GM19043 (cell line): ENCODE data around the gene MTOR.
"Not testable (repeated sequence)": the region's sequence is repeated elsewhere in the genome, so short reads cannot be mapped to it uniquely, and the experiment has no call there.

Source experiments
- ATAC-seq: cut with Tn5 transposase; IDR thresholded peaks from one replicate; pipeline ENCODE4 v1.9.1; 2021; ENCODE audit warnings: low read depth; ENCODE audit not compliant: unreplicated experiment

MTOR gene

DNA sequence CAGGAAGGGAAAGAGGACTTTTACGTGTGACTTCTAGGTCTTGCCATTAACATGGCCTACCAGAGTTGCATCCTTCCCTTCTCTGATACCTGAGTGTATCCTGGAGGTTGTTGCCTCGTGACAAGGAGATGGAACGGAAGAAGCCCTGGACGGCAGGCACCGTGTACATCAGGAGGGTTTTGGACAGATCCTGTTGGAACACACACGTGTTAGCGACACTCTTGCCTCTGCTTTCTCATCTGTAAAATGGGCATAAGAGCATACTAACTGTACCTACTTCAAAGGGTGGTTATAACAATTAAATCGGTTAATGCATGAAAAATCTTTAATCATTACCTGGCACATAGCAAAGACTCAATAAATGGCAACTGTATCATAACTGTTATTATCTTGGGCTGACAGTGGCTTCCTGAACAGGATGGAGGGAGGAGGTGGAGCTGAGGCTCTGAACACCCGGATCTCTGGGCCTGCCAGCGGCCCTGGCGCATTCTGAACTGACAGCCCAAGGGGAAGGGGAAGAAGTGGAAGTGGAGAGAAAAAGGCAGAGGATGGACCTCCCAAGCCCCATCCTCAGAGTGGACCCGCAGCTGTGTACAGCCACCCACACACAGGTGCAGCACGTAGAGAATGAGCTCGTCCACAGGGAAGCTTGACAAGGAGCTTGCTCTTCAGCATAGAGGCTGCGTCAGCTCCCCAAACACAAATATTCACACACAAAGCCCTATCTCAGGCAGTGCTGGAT is 132.5 kb downstream of the MTOR start:
- ATAC-seq = no peak

- no peak for ATAC-seq
Measured at GRCh38 chr1:11126569-11126968, 135.8 kb downstream of the MTOR start.

GRCh38 chr1:11125931-11126330 is 136.4 kb downstream of the MTOR start:
- ATAC-seq = no peak

DNA sequence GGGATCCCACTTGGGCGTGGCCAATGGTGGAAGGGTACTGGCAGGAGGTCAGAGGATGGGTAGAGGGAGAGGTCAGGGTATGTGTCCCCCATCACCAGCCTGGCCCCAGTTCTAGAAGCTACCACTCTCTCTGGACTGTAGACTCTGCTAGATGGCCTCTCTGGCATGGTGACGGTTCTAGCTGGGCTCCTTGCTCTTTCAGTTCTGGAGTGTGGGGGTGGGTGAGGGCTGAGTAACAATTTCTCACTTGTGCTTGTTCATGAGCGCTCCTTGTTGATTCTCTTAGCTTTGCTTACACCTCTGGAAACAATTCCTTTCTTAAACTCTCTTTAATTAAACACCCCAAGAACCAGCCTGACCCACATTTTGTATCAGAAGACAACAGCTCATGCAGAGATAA is 137.4 kb downstream of the MTOR start:
- no peak for ATAC-seq

DNA sequence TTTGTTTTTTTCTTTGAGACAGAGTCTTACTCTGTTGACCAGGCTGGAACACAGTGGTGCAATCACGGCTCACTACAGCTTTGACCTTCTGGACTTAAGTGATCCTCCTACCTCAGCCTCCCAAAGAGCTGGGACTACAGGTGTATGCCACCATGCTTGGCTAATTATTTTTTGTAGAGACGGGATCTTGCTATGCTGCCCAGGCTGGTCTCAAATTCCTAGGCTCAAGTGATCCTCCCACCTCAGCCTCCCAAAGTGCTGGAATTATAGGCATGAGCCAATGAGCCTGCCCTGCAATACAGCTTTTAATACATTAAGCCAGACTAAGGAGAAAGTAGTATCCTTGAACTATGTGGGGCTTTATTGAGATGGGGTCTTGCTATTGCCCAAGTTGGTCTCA is 146.0 kb downstream of the MTOR start:
- no peak for ATAC-seq

GRCh38 chr1:11114966-11115365 is 147.4 kb downstream of the MTOR start:
- no peak for ATAC-seq

DNA sequence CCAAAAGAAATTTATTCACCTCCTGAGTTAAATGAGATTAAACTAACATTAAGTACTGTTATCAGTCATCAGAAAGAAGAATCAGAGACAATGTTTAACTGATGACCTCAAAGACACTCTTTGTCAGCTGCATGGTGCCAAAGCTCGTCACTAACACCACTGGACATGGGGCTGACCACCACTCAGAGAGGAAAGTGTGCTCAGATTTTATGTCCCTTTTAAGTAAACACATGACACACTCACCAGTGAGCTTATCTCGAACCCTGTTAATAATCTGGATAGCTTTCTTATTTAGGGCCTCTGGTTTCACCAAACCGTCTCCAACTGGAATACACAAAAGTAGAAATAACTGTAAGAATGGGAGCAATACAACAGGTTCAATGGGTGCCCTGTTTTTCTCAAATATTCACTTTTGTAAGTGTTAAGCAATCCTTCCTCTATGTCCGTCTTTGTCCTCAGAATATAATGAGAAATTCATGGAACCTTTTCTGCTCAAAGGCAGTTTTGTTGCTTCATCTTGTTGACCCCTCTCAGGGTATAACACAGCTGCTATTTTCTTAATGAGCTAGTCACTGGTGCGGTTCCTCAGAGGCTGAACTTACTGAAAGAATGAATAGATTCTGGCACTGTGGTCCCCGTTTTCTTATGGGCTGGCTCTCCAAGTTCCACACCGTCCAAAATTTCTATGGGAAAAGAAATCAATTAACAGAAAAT is 153.1 kb downstream of the MTOR start:
- no peak for ATAC-seq

GRCh38 chr1:11107599-11107998 is 154.8 kb downstream of the MTOR start:
- no peak for ATAC-seq

DNA sequence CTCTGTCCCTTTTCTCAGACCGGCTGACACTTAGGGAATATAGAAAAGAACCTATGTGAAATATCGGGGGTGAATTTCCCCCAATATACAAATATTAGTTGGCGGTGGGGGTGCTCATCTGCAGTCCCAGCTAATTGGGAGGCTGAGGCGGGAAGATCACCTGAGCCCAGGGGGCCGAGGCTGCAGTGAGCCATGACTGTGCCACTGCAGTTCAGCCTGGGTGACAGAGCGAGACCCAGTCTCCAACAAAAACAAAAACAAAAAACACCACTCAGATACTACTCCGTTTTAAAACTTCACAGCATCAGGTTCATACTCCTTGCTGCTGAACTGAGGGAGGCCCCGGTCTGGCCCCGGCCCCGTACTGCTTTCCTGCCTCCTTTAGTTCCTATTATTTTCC is 156.8 kb downstream of the MTOR start:
- no peak for ATAC-seq

GRCh38 chr1:11101347-11101746 is 161.0 kb downstream of the MTOR start:
- ATAC-seq = no peak

DNA sequence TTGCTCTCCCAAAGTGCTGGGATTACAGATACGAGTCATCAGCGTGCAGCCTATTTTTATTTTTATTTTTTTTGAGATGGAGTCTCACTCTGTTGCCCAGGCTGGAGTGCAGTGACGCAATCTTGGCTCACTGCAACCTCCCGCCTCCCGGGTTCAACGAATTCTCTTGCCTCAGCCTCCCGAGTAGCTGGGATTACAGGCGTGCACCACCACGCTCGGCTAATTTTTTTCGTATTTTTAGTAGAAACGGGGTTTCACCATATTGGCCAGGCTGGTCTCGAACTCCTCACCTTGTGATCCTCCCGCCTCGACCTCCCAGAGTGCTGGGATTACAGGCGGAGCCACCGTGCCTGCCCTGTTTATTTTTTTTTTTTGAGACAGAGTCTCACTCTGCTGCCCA is 161.5 kb downstream of the MTOR start:
- not testable (repeated sequence) for ATAC-seq

- no peak for ATAC-seq
Measured at GRCh38 chr1:11100149-11100493, 162.2 kb downstream of the MTOR start.

DNA sequence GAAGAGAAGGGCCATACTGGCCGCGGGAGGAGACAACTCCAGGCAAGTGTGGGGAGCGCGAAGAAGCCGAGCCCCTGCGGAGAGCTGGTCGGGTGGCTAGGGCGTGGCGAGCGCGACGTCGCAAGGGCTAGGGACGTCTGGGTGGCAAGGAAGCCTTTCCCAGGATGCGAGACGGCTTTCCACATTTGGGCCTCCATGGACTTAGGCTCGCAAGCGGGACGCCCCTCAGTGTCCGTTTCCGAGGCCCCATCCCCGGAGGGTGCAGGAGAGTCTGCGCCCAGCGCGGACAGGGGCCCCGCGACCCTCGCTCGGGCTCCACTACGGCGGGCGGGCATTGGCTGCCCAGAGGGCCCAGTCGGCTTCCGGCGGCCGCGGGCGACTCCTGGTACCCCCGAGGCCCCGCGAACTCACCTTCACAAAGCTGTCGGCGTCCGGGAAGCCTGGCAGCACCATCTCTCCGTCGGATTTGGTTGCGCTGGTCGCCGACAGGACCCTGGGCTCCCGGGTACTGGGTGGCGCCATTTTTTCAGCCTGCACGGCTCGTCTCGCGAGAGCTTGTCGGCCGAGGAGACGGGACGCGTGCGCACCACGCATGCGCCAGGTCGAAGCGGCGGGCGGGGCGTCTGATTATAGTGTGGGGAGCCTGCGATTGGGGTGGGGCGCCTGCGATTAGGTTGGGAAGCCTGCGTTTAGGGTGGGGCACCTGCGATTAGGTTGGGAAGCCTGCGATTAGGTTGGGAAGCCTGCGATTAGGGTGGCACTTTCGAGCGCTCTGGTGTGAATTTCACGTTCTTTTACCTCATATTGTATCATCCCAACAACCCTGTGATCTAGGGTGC is 162.8 kb downstream of the MTOR start, which contains the start of gene EXOSC10:
TSS of gene EXOSC10 (minus strand) at position 560 of the 839 bp plus-strand sequence. CDS start at position 522, 38 bp downstream.
- ATAC-seq = peak; percentile 85

GRCh38 chr1:11098931-11099309 is 163.4 kb downstream of the MTOR start:
- ATAC-seq = no peak

DNA sequence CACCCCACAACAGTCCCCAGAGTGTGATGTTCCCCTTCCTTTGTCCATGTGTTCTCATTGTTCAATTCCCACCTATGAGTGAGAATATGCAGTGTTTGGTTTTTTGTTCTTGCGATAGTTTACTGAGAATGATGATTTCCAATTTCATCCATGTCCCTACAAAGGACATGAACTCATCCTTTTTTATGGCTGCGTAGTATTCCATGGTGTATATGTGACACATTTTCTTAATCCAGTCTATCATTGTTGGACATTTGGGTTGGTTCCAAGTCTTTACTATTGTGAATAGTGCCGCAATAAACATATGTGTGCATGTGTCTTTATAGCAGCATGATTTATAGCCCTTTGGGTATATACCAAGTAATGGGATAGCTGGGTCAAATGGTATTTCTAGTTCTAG is 178.6 kb downstream of the MTOR start:
- not testable (repeated sequence) for ATAC-seq

DNA sequence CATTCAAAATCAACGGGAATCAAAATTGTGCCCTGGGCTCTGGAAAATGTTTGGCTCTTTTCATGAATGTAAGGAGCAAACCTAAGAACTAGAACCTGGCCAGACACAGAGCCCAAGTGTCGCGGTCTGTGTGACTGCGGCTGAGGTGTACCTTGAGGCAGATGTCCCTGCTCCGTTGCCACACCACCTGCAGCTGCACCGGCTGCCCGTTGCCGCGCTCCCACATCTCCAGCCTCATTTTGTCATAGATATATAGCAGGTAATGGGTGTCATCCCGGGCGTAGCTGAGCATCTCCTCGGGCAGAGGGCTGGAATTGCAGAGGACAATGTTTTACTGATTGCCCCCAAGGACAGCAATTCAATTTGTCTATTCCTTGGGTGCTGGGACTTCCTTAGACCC is 181.4 kb downstream of the MTOR start:
- no peak for ATAC-seq

DNA sequence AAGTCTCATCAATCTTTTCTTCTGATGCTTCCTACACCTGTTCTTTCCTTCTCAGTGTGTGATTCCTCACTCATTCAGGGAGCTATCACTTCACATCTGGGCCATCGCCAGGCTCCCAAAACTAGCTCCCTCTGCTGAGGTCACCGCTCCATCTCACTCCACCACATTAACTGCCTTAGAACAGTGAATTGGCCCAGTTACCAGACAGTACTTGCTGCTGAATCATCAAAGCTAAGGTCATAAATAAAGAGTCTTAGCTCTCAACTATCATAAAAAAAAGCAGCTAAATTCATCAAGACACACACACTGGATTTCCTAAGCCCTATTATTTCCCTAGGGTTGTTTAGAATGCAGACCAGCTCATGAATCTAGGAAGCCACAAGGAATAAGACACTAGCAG is 183.7 kb downstream of the MTOR start:
- no peak for ATAC-seq

DNA sequence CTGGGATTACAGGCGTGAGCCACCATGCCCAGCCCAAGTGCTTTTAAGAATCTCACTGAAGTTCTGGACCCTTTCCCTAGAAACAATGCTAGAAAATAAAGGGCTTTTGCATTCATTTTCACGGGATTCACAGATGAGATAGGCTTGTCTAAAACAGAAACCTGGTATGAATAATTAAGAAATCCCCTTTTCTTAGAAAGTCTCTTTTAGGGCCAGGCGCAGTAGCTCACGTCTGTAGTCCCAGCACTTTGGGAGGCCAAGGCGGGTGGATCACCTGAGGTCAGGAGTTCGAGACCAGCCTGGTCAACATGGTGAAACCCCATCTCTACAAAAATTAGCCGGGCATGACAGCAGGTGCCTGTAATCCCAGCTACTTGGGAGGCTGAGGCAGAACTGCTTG is 189.0 kb downstream of the MTOR start:
- not testable (repeated sequence) for ATAC-seq

DNA sequence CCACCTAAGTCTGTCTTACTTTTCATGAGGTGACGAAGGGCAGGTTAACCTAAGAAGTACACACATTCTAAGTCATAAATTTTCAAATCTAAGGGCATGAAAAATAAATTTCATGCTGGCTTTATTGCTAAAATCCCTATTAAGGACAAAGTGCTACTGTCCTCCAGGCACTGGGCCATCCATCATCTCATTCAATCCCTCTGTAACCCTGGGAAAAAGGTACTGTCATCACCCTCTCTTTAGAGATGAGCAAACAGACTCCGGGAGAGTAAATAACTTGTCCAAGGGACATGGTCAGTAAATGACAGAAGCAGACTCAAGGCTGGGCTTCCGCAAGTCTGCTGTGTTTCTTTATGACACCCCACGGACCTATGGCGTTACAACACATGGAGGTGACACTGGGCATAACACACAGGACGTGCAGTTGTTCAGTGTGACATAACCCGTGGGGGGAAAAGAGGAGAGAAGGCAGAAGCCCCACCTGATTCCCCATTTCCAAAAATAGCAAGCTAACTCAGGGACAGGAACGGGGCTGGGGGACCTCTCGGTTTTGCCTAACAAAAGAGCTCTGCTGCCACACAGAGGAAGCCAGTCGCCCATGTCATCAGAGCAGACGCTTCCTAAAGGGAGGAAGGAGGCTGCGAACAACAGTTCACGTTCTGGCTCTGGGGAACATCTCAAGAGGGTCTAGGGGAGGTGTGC is 190.0 kb downstream of the MTOR start:
- ATAC-seq = no peak

DNA sequence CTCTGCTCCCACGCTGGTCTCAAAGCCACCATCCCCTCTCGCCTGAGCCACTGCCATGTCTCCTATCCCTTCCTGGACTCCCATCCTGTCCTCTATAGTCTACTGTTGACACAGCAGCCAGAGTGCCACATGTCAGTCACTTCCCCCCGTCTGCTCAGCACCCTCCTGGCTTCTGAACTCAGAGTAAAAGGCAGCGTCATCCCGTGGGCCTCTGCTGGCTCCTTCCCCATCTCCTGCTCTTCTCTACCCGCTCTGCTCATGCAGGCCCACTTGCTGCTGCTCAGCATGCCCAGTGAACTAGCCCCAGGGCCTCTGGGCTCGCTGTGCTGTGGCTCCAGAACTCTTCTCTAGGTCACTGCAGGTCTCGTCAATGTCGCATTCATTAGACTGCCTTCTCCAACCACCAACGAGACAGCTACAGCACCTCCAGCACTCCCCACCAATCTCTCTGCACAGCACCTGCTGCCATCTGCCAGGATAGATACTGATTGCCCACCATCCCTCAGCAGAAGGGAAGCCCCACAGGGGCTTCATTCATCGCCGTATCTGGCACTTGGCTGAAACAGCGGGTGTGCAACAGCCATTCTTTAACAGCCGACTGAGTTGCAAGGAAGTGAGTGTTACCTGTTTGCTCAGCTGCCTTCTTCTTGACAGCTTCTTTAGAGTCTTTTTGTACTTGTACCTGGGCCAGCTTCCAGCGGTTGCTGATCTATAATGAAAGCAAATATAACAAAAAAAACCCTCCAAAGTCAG is 190.7 kb downstream of the MTOR start:
- no peak for ATAC-seq
